Activated naive CD4-positive, alpha-beta T cell treated with anti-CD3 and anti-CD28 coated beads, Interleukin-2, amount 10 ng/mL, durations not matched to agents 7 days and 5 days (primary cell): ENCODE data around the gene MGARP.

ENCODE experiments used
- CTCF ChIA-PET: fragments of 350-600 bp; sonication (Branson Sonifier 250); formaldehyde crosslinking; loops from one replicate; lab custom pipeline; 2021; ENCODE audit warnings: antibody characterized with exemption; lab: Charles Lee
- DNase-seq: peaks from one replicate; pipeline ENCODE4 v3.0.0-alpha.2; 2020
- H3K27ac Mint-ChIP-seq: one replicate; pipeline ENCODE4 v1.8.0; 2021; ENCODE audit warnings: mild to moderate bottlenecking, moderate library complexity, mixed read lengths
- H3K27me3 Mint-ChIP-seq: one replicate; pipeline ENCODE4 v1.8.0; 2021; ENCODE audit warnings: mild to moderate bottlenecking, mixed read lengths
- H3K36me3 Mint-ChIP-seq: one replicate; pipeline ENCODE4 v1.8.0; 2021; ENCODE audit warnings: mixed read lengths
- H3K4me1 Mint-ChIP-seq: one replicate; pipeline ENCODE4 v1.8.0; 2021; ENCODE audit warnings: mixed read lengths
- H3K4me3 Mint-ChIP-seq: one replicate; pipeline ENCODE4 v1.8.0; 2021; ENCODE audit warnings: mild to moderate bottlenecking, moderate library complexity, mixed read lengths
- H3K9me3 Mint-ChIP-seq: one replicate; pipeline ENCODE4 v1.8.0; 2021; ENCODE audit warnings: mixed read lengths

MGARP gene

DNA sequence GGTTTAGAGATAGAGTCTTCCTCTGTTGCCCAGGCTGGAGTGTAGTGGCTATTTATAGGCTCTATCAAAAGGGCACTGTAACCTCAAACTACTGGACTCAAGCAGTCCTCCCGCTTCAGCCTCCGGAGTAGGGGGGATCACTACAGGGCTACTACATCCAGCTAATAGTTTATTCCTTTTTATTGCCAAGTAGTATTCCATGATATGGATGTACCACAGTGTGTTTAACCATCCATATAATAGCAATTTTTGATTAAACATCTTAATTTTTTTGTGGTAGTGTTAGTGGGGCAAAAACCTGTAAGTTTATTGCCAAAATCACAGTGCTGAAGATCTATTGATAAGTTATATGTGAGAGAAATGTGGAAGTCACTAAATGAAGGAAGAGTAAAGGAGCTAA lies 24.9 kb upstream of the MGARP start:
- CTCF ChIA-PET: no interaction called here
- H3K27me3 Mint-ChIP-seq: peaks cover 4% of the 10 kb centered on the region
- peaks cover 53% of the 10 kb centered on the region for H3K4me1 Mint-ChIP-seq
- H3K27ac Mint-ChIP-seq: no peak overlapping the region
- peaks cover 28% of the 10 kb centered on the region for H3K36me3 Mint-ChIP-seq
- DNase-seq: no peak
- H3K4me3 Mint-ChIP-seq: no peak overlapping the region
- no peaks in the 10 kb centered on the region for H3K9me3 Mint-ChIP-seq

DNA sequence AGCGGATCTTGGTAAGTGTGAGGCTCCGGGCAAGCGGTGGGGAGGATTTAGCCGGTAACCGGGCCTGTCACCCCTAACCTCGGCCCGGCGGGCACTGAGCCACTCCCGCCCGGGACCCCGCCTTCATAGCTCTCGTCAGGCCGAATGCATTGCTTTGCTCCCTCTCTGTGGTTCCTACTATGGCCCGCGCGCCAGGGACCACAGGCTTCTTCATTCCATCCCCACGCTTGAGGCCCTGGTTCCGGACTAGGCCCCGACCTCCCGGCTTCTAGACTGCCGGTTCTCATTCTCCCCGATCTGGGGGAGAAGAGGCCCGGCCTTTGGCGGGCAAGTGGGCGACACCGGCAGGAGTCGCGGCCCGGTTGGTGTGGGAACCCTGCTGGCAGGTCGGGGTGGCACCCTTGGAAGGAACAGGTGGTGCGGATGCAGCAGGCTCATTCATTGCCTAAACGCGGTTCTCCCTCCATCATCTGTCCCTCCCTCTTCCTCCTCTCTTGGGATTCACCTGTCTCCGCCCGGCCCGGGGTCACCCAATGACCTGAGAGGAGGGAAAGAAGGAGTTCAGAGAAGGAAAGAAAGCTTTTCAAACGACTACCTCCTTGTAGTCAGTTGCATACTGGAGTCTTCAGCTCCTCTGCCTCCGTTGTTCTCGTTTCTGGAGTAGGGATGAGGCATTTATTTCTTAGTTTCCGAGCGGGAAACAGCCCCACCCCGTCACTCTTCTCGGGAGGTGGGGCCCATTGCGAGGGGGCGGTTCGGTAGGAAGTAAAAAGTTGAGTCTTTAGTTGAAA lies 22.0 kb upstream of the MGARP start, which contains the start of gene NDUFC1:
TSS of gene NDUFC1 (minus strand) at position 657 of the 791 bp plus-strand sequence. CDS start 6,679 bp downstream, outside the sequence.
- peaks cover 57% of the 10 kb centered on the region for H3K4me1 Mint-ChIP-seq

DNA sequence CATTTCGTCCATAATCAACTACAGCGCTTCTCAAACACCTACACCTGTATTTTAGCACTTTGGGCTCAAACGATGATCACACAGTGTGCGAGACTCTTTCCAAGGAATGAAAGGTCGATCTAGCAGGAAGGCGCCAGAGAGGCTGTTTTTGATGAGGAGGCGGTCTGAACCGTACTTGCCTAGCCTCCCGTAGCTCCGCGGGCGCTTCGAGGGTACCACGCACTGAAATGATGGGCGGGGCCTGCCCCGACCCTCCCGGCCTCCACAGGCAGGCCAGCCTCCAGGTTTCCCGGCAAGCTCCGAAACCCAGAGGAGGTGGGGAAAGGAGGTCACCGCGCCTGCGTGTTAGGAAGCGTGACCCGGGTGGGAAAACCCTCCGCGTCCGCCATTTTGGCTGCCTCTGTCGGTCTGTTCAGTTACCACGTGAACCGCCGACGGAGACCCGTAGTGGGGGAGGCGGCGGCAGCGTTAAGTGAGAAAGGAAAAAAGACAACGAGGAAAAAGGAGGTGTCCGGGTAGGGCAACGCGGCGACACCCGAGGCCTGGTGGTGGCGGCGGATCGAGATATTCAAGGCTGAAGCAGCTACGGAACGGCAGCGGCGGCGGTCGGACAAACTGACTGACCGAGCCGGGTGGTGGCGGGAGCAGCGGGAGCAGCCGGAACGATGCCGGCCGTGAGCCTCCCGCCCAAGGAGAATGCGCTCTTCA lies 21.2 kb upstream of the MGARP start, which contains the start of gene NAA15:
TSS of gene NAA15 (plus strand) at position 393 of the 708 bp plus-strand sequence. CDS start at position 666, 273 bp downstream.
- Mint-ChIP-seq H3K4me3 (peak within 1 kb of the TSS; percentile 99), H3K9me3 (no peaks in the 10 kb centered on the region), H3K27ac (peak within 1 kb of the TSS; percentile 100), H3K27me3 (peaks cover 4% of the 10 kb centered on the region), H3K4me1 (peaks cover 54% of the 10 kb centered on the region), H3K36me3 (peaks cover 20% of the 10 kb centered on the region)
- peak; percentile 97 for DNase-seq
- CTCF ChIA-PET: interaction anchor here (0.6 to 1.5 kb wide), 7 partner anchors 14 to 271 kb away, joined by 3 to 5 read pairs (median 3); partner anchors contain the start of gene ELF2

More for the DNA sequence above, 22.0 kb upstream of the MGARP start, which contains the start of gene NDUFC1:
- CTCF ChIA-PET: interaction anchor here (1.0 to 1.5 kb wide), 2 partner anchors 9 to 13 kb away, joined by 4 to 5 read pairs; no protein-coding TSS in a partner anchor
- Mint-ChIP-seq H3K36me3 (peaks cover 23% of the 10 kb centered on the region), H3K27ac (peak within 1 kb of the TSS; percentile 100), H3K27me3 (peaks cover 4% of the 10 kb centered on the region), H3K9me3 (no peaks in the 10 kb centered on the region), H3K4me3 (peak within 1 kb of the TSS; percentile 99)
- peak; percentile 80 for DNase-seq

DNA sequence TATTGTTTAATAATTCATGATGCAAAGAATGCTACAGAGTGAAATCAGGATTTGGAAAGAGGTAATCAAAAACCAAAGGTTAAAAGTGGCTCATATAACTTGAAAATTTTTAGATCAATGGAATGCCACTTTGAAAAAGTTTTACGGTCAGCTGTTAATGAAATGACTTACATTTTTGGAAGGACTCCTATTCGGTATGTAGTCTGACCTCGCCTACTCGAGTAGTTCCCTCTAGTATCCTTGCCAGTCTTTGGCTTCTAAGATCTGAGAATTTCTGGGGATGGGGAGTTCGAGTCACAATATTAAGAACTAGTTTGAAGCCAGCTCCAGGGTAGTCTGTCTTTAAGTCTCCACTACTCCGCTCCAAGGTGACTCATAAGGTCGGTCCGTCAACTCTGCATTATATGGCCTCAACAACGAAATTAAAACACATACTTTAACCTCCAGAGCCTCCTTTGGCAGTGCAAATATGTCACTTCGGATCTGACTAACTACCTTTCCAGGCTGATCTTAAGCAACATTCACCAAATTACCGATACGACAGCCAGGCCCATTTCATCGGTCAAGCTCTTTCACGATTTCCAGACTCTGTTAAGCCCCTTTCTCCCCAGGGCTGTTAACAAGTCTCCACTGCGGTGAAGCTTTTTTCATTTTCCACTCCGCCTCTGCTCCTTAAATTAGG lies 20.5 kb upstream of the MGARP start:
- peaks cover 59% of the 10 kb centered on the region for H3K4me1 Mint-ChIP-seq

DNA sequence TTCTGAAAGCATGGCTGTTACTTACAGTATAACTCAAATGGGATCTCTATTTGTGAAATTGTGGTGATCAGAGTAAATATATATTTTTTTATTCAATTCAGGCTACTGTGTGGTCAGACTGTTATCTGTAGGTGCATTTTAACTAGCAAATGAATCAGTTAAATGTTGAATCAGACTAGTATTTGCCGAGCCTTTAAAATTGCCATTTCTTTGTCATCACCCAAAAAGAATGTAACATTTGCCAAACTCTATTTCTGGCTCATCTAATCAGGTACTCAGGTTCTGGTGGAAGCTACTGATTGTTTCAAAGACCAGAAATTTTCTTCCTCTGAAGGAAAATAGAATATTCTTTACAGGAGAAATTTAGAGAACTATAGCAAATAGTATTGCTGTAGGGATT lies 19.5 kb upstream of the MGARP start:
- Mint-ChIP-seq H3K27me3 (peaks cover 4% of the 10 kb centered on the region), H3K4me1 (peaks cover 52% of the 10 kb centered on the region), H3K9me3 (no peaks in the 10 kb centered on the region), H3K4me3 (peak overlapping the region; percentile 99), H3K36me3 (peaks cover 12% of the 10 kb centered on the region), H3K27ac (no peak overlapping the region)
- DNase-seq: no peak
- CTCF ChIA-PET: interaction anchor here (0.5 to 1.2 kb wide), 6 partner anchors 9 to 201 kb away, joined by 3 to 4 read pairs (median 3); no protein-coding TSS in a partner anchor

More for the DNA sequence above, 20.5 kb upstream of the MGARP start:
- no peak for DNase-seq
- H3K27me3 Mint-ChIP-seq: peaks cover 4% of the 10 kb centered on the region
- CTCF ChIA-PET: interaction anchor here (0.6 to 1.5 kb wide), 11 partner anchors 10 to 270 kb away, joined by 3 to 5 read pairs (median 3); partner anchors contain the start of gene ELF2
- peak overlapping the region; percentile 99 for H3K4me3 Mint-ChIP-seq
- H3K9me3 Mint-ChIP-seq: no peaks in the 10 kb centered on the region
- peak overlapping the region; percentile 100 for H3K27ac Mint-ChIP-seq
- H3K36me3 Mint-ChIP-seq: peaks cover 17% of the 10 kb centered on the region

DNA sequence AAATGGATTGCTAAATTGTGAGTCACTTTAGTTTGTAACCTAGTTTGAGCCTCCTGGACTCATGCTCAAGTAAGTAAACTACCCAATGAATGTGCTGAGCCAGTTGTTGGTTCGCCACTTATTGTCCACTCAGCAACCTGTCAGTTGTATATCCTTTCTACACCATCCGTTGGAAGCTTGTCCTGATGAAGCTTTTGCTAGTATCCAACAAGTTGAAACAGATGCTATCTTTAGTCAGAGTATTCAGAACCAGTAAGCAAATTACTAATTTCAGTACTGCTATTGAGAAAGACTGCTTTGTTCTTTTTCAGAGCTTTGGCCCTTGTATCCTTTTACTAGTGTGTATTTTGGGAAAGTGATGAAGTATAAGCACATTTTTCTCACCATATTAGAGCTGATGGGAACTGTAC lies 17.0 kb upstream of the MGARP start:
- H3K27me3 Mint-ChIP-seq: peaks cover 4% of the 10 kb centered on the region
- no peak overlapping the region for H3K4me3 Mint-ChIP-seq
- H3K4me1 Mint-ChIP-seq: peaks cover 42% of the 10 kb centered on the region
- CTCF ChIA-PET: interaction anchor here (0.8 to 4.3 kb wide), 7 partner anchors 15 to 266 kb away, joined by 3 to 36 read pairs (median 4); no protein-coding TSS in a partner anchor
- H3K27ac Mint-ChIP-seq: no peak overlapping the region
- no peaks in the 10 kb centered on the region for H3K9me3 Mint-ChIP-seq
- H3K36me3 Mint-ChIP-seq: peaks cover 15% of the 10 kb centered on the region
- DNase-seq: no peak

DNA sequence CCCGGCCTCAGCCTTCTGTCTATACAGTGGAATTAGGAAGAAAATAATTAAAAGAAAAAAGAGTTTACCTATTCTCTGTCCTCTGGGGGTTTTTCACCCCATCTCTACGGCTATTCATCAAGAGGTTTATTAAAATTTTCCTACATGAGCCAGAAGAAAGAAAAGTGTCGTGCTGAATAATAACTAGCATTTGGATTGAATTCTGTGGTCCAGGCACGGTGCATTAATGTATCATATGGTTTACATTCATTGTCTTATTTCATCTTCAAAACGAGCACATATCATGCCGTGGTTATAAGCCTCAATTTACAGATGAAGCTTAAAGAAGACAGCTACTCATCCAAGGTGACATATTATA lies 15.9 kb upstream of the MGARP start:
- CTCF ChIA-PET: interaction anchor here (0.5 to 4.3 kb wide), 16 partner anchors 11 to 265 kb away, joined by 3 to 36 read pairs (median 4); no protein-coding TSS in a partner anchor
- no peak for DNase-seq
- Mint-ChIP-seq H3K9me3 (no peaks in the 10 kb centered on the region), H3K27ac (peak overlapping the region; percentile 91), H3K27me3 (no peaks in the 10 kb centered on the region), H3K4me1 (peaks cover 40% of the 10 kb centered on the region), H3K4me3 (peak overlapping the region; percentile 82), H3K36me3 (peaks cover 15% of the 10 kb centered on the region)

DNA sequence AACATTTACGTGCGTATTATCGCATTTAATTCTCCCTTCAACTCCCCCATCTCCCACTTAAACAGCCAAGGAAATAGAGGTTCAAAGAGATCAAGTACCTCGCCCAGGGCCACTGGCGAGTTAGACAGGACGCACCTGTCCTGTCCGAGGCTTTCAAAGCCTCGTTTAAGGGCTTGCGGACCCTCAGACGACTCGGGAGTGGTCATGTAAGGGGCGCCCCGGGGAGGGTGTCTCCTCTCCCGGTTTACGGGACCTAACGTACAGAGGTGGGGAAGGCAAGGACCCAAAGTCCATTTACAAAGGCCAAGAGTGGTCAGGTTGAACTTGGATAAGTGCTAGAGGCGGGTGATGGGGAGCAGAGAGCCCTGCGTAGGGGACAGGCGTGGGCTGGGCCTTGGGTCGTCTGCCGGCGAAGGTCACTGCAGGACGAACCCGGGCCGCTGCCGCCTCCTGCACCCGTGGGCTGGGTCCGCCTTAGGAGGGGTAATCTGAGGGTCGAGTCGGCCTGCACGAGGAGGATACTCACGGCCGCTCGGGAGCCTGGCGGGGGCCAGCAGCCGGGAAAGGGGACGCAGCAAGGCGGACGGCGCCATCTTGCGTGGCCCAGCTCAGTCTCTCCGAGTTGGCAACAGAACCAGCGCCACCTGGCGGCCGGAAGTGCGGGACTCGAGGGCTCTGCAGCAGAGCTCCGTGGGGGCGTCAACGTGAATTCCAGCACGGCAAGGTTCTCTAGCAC lies 15.3 kb upstream of the MGARP start:
- peak overlapping the region; percentile 91 for H3K27ac Mint-ChIP-seq
- H3K4me3 Mint-ChIP-seq: peak overlapping the region; percentile 82
- H3K9me3 Mint-ChIP-seq: no peaks in the 10 kb centered on the region
- H3K4me1 Mint-ChIP-seq: peaks cover 34% of the 10 kb centered on the region
- H3K27me3 Mint-ChIP-seq: no peaks in the 10 kb centered on the region
- DNase-seq: peak; percentile 99
- CTCF ChIA-PET: interaction anchor here (0.5 to 4.3 kb wide), 16 partner anchors 10 to 264 kb away, joined by 3 to 36 read pairs (median 4); no protein-coding TSS in a partner anchor
- peaks cover 16% of the 10 kb centered on the region for H3K36me3 Mint-ChIP-seq

DNA sequence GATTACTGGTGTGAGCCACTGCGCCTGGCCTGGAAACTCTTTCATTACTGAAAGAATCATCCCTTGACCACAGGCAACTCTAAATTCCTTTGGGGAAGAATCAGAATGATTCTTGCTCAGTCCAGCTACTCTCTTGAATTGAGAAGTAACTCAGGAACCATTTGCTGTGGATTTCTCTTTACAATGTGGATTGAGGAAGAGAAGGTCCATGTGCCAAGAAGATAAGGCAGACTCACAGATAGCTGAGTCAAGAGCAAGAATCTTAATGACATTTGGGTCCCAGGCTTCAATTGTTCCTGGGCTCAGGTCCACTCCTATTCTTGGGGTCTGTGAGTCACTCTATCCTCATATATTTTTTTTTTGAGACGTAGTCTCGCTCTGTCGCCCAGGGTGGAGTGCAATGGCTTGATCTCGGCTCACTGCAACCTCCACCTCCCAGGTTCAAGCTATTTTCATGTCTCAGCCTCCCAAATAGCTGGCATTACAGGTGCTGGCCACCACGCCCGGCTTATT lies 6.2 kb upstream of the MGARP start:
- no peak overlapping the region for H3K4me3 Mint-ChIP-seq
- peaks cover 12% of the 10 kb centered on the region for H3K9me3 Mint-ChIP-seq
- H3K4me1 Mint-ChIP-seq: no peaks in the 10 kb centered on the region
- DNase-seq: no peak
- H3K27ac Mint-ChIP-seq: no peak overlapping the region
- H3K36me3 Mint-ChIP-seq: peaks cover 26% of the 10 kb centered on the region
- CTCF ChIA-PET: no interaction called here
- H3K27me3 Mint-ChIP-seq: peaks cover 18% of the 10 kb centered on the region

DNA sequence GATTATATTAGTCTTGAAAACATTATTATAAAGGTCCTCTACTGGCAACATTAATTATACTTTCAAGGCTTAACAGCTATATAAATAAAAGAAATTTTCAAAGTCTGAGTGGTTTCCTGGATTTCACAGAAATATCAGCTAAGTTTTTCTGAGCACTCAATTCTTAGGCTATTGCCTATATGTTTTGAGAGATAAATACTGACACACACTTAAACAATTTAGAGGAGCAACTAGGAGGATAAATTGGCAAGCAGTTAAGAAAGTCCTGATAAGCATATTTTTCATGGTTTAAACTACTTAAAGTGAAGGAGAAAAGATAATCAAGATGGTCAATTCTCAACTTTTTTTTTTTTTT lies 2.7 kb upstream of the MGARP start:
- no peak overlapping the region for H3K4me3 Mint-ChIP-seq

DNA sequence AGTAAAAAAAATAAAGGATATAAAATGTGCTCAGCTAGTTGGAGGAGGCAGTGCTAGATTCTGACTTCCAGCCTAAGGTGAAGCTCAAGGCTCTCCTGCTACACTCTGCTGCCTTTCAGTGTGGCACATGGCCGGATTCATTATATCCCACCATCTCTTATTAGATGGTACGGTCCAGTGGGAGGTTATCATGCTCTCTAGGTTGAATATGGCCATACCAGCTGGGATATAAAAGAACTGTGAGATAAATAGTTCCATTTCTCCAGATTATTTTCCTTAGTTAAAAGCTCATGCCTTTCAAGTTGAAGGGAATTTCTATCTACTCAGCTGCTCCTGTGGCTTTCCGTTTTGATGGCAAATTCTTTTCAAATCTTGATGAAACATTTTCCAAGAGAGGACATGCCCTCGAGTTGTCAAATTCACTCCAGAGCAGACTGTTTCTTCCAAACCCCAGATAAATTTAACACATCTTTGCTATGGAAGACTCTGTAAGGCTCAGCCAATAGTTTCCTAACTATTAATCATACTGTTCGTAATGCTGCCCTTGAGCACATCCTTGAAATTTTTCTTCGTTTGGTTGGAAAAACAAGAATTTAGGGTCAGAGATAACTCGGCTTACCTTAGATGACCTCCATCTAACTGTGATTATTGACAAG lies 2.2 kb upstream of the MGARP start:
- H3K27ac Mint-ChIP-seq: no peak overlapping the region
- H3K4me3 Mint-ChIP-seq: no peak overlapping the region
- H3K36me3 Mint-ChIP-seq: peaks cover 15% of the 10 kb centered on the region
- CTCF ChIA-PET: interaction anchor here (0.7 to 1.2 kb wide), 2 partner anchors 14 to 127 kb away, joined by 3 read pairs; no protein-coding TSS in a partner anchor
- DNase-seq: no peak
- H3K9me3 Mint-ChIP-seq: peaks cover 12% of the 10 kb centered on the region
- H3K27me3 Mint-ChIP-seq: peaks cover 59% of the 10 kb centered on the region
- H3K4me1 Mint-ChIP-seq: peaks cover 22% of the 10 kb centered on the region

More for the DNA sequence above, 2.7 kb upstream of the MGARP start:
- H3K36me3 Mint-ChIP-seq: peaks cover 15% of the 10 kb centered on the region
- H3K27me3 Mint-ChIP-seq: peaks cover 54% of the 10 kb centered on the region
- peaks cover 22% of the 10 kb centered on the region for H3K4me1 Mint-ChIP-seq
- CTCF ChIA-PET: no interaction called here
- no peak for DNase-seq
- H3K9me3 Mint-ChIP-seq: peaks cover 12% of the 10 kb centered on the region
- no peak overlapping the region for H3K27ac Mint-ChIP-seq

DNA sequence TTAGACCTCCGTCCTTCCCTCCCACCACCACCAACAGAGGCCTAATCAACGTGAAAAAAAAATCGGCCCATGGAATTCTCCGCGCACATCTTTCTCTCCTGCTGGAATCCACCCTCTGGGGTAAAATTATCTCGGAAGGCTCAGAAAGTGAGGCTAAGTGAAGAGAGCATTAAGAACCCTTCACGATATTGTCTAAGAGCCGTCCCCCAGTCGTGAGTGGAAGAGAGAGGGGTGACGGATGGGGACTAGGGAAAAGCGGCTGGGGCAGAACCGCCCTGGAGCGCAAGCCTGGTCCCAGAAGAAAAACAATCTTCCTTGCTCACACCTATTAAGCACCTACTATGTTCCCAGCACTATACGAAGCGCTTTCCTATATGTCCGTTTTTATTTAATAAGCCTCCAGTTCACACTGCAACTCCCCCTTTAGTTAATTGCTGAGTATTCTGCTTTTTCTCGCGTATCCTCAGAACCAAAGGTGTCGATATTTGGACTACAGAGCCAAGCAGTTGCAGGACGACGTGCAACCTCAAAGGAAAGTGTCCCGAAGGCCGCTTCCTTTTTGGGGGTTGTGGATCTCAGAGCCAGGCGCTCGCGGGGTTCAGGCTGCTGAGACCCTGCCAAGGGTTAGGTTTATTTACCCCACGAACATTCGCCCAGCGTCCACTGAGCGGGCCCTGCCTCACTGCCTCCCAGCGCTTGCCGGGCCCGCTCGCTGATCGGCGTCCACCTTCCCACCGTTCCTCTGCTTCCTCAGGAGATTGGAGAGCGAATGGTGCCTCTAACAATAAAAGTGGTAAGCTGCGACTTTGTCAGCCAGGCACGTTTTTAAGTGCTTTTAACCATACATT lies 889 bp downstream of the MGARP start:
- Mint-ChIP-seq H3K9me3 (no peaks in the 10 kb centered on the region), H3K27ac (no peak overlapping the region), H3K4me3 (peak overlapping the region; percentile 62), H3K36me3 (peaks cover 6% of the 10 kb centered on the region), H3K4me1 (peaks cover 22% of the 10 kb centered on the region), H3K27me3 (peaks cover 70% of the 10 kb centered on the region)
- CTCF ChIA-PET: interaction anchor here (0.7 kb wide), 1 partner anchor 51 kb away, joined by 3 read pairs; no protein-coding TSS in a partner anchor
- no peak for DNase-seq
